ENCODE data around the gene SLC1A1.
A peak's percentile ranks its signal among the peaks of the same experiment; 100 is the strongest.

The SLC1A1 gene

GRCh38 chr9:4489919-4490704 lies at the start of gene SLC1A1:
Gene SLC1A1 (plus strand): TSS chr9:4490468. CDS start chr9:4490680, 212 bp downstream.
- TF ChIP-seq CTCF (IDR thresholded peaks at IDR 0.05; ENCODE audit: control insufficient read depth, extremely low read depth, insufficient read depth): no peak
- DNase-seq (ENCODE audit: low read depth): peak; percentile 51
- H3K4me3 ChIP-seq (ENCODE audit: low read depth, low read length): peak within 1 kb of the TSS; percentile 64

GRCh38 chr9:4442806-4443205 lies 47.5 kb upstream of the SLC1A1 start:
- no peak overlapping the region for H3K4me3 ChIP-seq (ENCODE audit: low read depth, low read length)
- no peak for TF ChIP-seq CTCF (IDR thresholded peaks at IDR 0.05; ENCODE audit: control insufficient read depth, extremely low read depth, insufficient read depth)
- DNase-seq (ENCODE audit: low read depth): no peak

GRCh38 chr9:4443439-4443838 lies 46.8 kb upstream of the SLC1A1 start:
- H3K4me3 ChIP-seq (ENCODE audit: low read depth, low read length): no peak overlapping the region
- DNase-seq (ENCODE audit: low read depth): no peak
- no peak for TF ChIP-seq CTCF (IDR thresholded peaks at IDR 0.05; ENCODE audit: control insufficient read depth, extremely low read depth, insufficient read depth)

- no peak for TF ChIP-seq CTCF (IDR thresholded peaks at IDR 0.05; ENCODE audit: control insufficient read depth, extremely low read depth, insufficient read depth)
- no peak for DNase-seq (ENCODE audit: low read depth)
- no peak overlapping the region for H3K4me3 ChIP-seq (ENCODE audit: low read depth, low read length)
Observed at GRCh38 chr9:4461437-4461836, 28.8 kb upstream of the SLC1A1 start.

- DNase-seq (ENCODE audit: low read depth): no peak
- no peak overlapping the region for H3K4me3 ChIP-seq (ENCODE audit: low read depth, low read length)
- TF ChIP-seq CTCF (IDR thresholded peaks at IDR 0.05; ENCODE audit: control insufficient read depth, extremely low read depth, insufficient read depth): no peak
Observed at GRCh38 chr9:4463824-4464223, 26.4 kb upstream of the SLC1A1 start.

GRCh38 chr9:4464911-4465513 lies 25.3 kb upstream of the SLC1A1 start:
- TF ChIP-seq CTCF (IDR thresholded peaks at IDR 0.05; ENCODE audit: control insufficient read depth, extremely low read depth, insufficient read depth): no peak
- no peak for DNase-seq (ENCODE audit: low read depth)
- no peak overlapping the region for H3K4me3 ChIP-seq (ENCODE audit: low read depth, low read length)
